H1 (cell line): ENCODE data around the gene MAP7. TPM values are rescaled to one million over a fixed set of nuclear protein-coding genes. Genes with fewer than 3 reads are reported as not detected.

Experiments
- polyA plus RNA-seq, 7 experiments: library from polyadenylated mRNA; depleted of rRNA in 3 of 7; stranded (reverse) in 5 of 7; unstranded in 2 of 7; fragments of >200 nt in 5 of 7; fragments of 200-250 nt in 2 of 7; gene quantifications; 1 replicate in 5 of 7; 2 replicates in 1 of 7; 4 replicates in 1 of 7; pipeline versions ENCODE4 v1.2.1 to v1.2.3, GENCODE V29; 2011 to 2013; ENCODE audit warnings: missing spikeins in 2 of 7, mixed read lengths in 2 of 7
- total RNA-seq: library from RNA; stranded (reverse); fragmentation: NEBNext Ultra II Directional; extraction: Animal tissue kit (Norgen Biotek cat#: 25700); gene quantifications from 2 replicates; pipeline ENCODE4 v1.2.1, GENCODE V29; 2021
- TF ChIP-seq, protein P1 (sequence below): IDR thresholded peaks from 2 replicates; pipeline ENCODE4 v1.6.1; 2012; ENCODE audit warnings: low read length, inconsistent platforms

MAP7 gene
- total and polyA plus RNA-seq, 2 of the 8 experiments (the other 6 are each of a cell fraction or from before 2014, with no cell fraction given) = 13.5 to 66.9 TPM

- TF ChIP-seq, protein P1, sequence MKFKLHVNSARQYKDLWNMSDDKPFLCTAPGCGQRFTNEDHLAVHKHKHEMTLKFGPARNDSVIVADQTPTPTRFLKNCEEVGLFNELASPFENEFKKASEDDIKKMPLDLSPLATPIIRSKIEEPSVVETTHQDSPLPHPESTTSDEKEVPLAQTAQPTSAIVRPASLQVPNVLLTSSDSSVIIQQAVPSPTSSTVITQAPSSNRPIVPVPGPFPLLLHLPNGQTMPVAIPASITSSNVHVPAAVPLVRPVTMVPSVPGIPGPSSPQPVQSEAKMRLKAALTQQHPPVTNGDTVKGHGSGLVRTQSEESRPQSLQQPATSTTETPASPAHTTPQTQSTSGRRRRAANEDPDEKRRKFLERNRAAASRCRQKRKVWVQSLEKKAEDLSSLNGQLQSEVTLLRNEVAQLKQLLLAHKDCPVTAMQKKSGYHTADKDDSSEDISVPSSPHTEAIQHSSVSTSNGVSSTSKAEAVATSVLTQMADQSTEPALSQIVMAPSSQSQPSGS = no peak
Observed at GRCh38 chr6:136553166-136553787, 3.1 kb upstream of the MAP7 start (continued).
